ENCODE data around the gene SCN3A.

The SCN3A gene

DNA sequence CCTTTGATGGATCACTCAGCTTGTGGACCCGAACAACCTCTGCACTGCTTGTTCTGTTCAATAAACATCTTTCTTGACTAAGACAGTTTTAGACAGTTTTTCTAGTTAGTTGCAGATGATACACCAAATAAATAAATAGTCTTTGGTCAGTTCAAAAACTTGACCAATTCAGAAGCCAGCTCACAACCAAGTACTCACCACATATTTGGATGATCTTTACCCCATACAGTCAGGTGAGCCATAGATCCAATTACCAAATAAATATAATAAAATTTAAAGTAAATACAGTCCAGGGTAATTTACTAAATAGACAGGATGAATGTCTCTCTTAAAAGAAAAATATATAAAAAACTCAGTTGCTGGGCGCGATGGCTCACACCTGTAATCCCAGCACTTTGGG is 18.2 kb downstream of the SCN3A start:
- DNase-seq: no peak

GRCh38 chr2:165182029-165182428 is 21.8 kb downstream of the SCN3A start:
- DNase-seq: no peak

DNA sequence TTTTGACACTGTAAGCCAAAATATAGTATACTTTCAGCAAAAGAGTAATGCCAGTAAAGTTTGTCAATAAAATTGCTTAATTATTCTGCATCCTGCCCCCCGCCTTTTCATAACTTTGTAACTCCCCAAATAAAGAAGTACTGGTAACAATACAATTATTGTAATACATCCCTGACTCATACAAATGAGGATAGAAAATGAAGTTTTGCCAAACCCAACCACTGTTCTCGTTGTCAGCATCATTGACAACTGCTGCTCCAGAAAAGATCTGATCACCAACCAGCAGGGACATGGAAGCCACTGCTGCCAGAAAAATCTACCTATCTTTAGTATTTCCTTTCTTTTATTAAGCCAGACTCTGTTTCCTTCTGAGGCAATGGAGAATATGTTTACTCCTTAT is 27.1 kb downstream of the SCN3A start:
- no peak for DNase-seq

- DNase-seq: no peak
Observed at GRCh38 chr2:165173215-165173614, 30.6 kb downstream of the SCN3A start.

DNA sequence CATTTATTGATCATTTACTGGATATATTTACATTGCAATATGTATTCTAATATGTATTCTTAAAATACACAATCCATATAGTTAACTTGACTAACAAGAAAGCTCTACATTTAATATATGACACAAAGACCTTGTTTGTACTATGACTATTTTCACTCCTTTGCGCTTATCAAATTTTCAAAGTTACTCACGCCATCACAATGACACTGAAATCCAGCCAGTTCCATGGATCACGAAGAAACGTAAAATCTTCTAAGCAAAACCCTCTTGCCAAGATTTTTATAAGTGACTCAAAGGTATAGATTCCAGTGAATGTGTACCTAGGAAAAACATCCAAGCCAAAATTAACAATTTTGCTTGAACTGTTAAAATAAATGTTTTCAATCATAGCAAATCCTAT is 39.6 kb downstream of the SCN3A start:
- DNase-seq: no peak

GRCh38 chr2:165163761-165164160 is 40.1 kb downstream of the SCN3A start:
- no peak for DNase-seq

- DNase-seq: no peak
Observed at GRCh38 chr2:165162466-165162865, 41.4 kb downstream of the SCN3A start.

DNA sequence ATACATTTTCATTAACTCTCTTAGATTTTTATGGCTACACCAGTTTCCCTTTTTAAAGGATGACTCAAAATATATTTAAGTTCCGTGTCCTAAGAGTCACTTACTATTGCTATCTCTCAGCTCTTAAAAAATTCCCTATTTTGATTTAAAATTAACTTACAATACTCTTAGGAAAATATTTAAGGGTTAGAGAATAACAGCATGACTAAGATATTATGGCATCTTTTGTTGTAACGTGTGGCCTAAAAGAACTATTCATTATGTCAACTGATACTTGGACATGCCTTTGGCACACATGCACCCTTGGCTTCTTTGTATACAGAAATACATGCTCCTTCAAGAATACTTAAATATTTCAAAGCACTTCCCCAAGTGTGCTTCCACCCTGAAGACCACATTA is 42.3 kb downstream of the SCN3A start:
- DNase-seq: no peak

DNA sequence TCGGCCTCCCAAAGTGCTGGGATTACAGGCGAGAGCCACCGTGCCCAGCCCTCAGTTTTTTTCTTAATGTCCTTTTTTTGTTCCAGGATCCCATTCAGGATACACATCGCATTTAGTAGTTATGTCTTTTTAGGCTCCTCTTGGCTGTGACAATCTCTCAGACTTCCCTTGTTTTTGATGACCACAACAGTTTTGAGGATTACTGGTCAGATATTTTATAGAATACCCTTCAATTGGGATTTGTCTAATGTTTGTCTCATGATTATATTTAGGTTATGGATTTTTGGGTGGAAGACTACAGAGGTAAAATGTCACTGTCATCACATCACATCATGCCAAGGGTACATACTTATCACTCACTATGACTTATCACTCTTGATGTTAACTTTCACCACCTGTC is 46.7 kb downstream of the SCN3A start:
- DNase-seq: no peak

DNA sequence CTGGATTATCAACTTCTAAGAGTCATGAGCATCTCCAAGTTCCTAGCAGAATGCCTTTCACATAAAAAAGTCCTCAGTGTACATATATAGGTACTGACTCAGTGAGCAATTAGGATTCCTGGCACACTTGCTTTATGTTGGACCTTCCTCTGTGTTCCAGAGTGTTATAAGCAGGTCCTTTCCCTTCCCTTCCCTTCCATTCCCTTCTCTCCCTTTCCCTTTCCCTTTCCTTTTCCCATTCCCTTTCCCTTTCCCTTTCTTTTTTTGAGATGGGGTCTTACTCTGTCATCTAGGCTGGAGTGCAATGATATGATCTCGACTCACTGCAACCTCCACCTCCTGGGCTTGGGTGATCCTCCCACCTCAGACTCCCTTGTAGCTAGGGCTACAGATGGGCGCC is 48.7 kb downstream of the SCN3A start:
- DNase-seq: no peak

DNA sequence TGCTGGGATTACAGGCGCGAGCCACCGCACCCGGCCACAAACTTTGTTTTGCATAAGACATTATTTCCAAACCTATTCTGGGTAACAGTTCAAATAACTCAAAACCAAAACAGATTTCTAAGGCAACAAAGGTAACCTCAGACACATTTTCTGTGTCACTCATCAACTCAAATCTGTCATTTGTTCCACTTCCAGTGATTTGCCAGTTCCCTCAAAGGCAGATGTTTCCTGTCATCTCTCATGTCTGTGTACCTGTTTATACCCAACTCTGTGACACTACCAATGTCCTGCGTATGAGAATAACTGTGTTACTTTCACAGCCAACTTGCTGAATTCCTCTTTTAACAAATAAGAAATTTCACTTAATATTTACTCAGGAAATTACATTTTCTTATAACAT is 54.4 kb downstream of the SCN3A start:
- DNase-seq: no peak

- DNase-seq: no peak
Observed at GRCh38 chr2:165147186-165148045, 56.4 kb downstream of the SCN3A start.

GRCh38 chr2:165144315-165144714 is 59.5 kb downstream of the SCN3A start:
- no peak for DNase-seq

- no peak for DNase-seq
Observed at GRCh38 chr2:165141601-165142354, 62.1 kb downstream of the SCN3A start.

GRCh38 chr2:165126244-165126643 is 77.6 kb downstream of the SCN3A start:
- no peak for DNase-seq

- DNase-seq: no peak
Observed at GRCh38 chr2:165122521-165122920, 81.3 kb downstream of the SCN3A start.

- DNase-seq: no peak
Observed at GRCh38 chr2:165120740-165121467, 82.9 kb downstream of the SCN3A start.

GRCh38 chr2:165115258-165115657 is 88.6 kb downstream of the SCN3A start:
- DNase-seq: no peak

GRCh38 chr2:165114346-165114939 is 89.4 kb downstream of the SCN3A start:
- no peak for DNase-seq

GRCh38 chr2:165113414-165113813 is 90.4 kb downstream of the SCN3A start:
- no peak for DNase-seq

GRCh38 chr2:165112789-165113188 is 91.1 kb downstream of the SCN3A start:
- DNase-seq: no peak

DNA sequence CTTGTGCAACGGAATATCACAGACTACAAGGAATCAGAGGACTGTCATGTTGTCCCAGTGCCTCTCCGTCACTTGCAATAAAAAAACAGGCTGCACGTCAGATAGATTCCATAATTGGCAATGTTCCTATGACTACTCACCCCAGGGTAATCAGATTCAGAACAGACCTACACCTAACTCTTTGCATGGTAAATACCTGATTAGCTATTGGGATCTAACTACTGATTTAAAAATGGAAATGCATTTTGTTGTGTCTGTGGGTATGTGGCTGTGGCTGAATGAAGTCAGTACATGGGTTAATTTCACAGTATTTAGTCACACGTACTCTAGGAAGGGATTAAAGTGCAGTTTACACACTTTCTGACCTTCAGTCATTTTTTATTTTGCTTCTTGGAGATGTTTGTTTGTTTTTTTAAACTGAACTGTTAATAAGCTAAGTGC is 91.7 kb downstream of the SCN3A start:
- no peak for DNase-seq

GRCh38 chr2:165110394-165110793 is 93.5 kb downstream of the SCN3A start:
- DNase-seq: no peak

Data from cortex of kidney (tissue), 1 donor.